GM19238 (cell line): ENCODE measurements around the gene TTLL8.

Experiments
- DNase-seq: peaks from one replicate; pipeline ENCODE4 v3.0.0; 2011; ENCODE audit warnings: low spot score; ENCODE audit not compliant: insufficient read length

TTLL8 gene

GRCh38 chr22:50044485-50045118 lies 13.5 kb downstream of the TTLL8 start:
- DNase-seq = no peak

- no peak for DNase-seq
These were observed 16.6 kb downstream of the TTLL8 start for GRCh38 chr22:50041361-50042065.

GRCh38 chr22:50040717-50041116 lies 17.4 kb downstream of the TTLL8 start:
- no peak for DNase-seq

GRCh38 chr22:50039669-50040443 lies 18.2 kb downstream of the TTLL8 start:
- DNase-seq = no peak

- no peak for DNase-seq
These were observed 21.9 kb downstream of the TTLL8 start for GRCh38 chr22:50035976-50036724.

- no peak for DNase-seq
These were observed 22.8 kb downstream of the TTLL8 start for GRCh38 chr22:50035131-50035881.

- no peak for DNase-seq
These were observed 23.7 kb downstream of the TTLL8 start for GRCh38 chr22:50034126-50035081.

GRCh38 chr22:50032941-50033601 lies 25.0 kb downstream of the TTLL8 start:
- no peak for DNase-seq

- no peak for DNase-seq
These were observed 25.8 kb downstream of the TTLL8 start for GRCh38 chr22:50032109-50032871.

GRCh38 chr22:50031189-50032091 lies 26.7 kb downstream of the TTLL8 start:
- DNase-seq = no peak

GRCh38 chr22:50030297-50031188 lies 27.6 kb downstream of the TTLL8 start:
- peak; percentile 93 for DNase-seq

- DNase-seq = no peak
These were observed 30.2 kb downstream of the TTLL8 start for GRCh38 chr22:50027639-50028537.

- DNase-seq = no peak
These were observed 32.1 kb downstream of the TTLL8 start for GRCh38 chr22:50025993-50026392.

- DNase-seq = no peak
These were observed 35.8 kb downstream of the TTLL8 start for GRCh38 chr22:50022171-50022819.

GRCh38 chr22:50020606-50021005 lies 37.5 kb downstream of the TTLL8 start:
- DNase-seq = no peak
